PFSK-1 (cell line): ENCODE results near the gene PDZD7.
A peak's percentile ranks its signal among the peaks of the same experiment; 100 is the strongest.

Source experiments
- FOXP2 ChIP-seq: optimal IDR thresholded peaks from 2 replicates; pipeline ENCODE3; 2011; ENCODE audit warnings: borderline replicate concordance, control low read depth, inconsistent platforms; ENCODE audit not compliant: insufficient read depth; ENCODE audit errors: extremely low read length, extremely low read depth
- POLR2AphosphoS5 ChIP-seq: IDR thresholded peaks from 2 replicates; pipeline ENCODE4 v1.6.1; 2012; ENCODE audit warnings: low read depth, mild to moderate bottlenecking, control low read depth, low read length, moderate library complexity
- REST ChIP-seq, 2 experiments: IDR thresholded peaks; 2 replicates each; pipeline versions ENCODE4 v1.6.1 to v1.8.0; 2011 to 2012; ENCODE audit warnings: low read depth in 2 of 2, low read length in 2 of 2, control low read depth in 1 of 2, inconsistent platforms in 1 of 2, mild to moderate bottlenecking in 1 of 2, moderate library complexity in 1 of 2; ENCODE audit not compliant: insufficient read depth in 1 of 2
- SIN3A ChIP-seq: IDR thresholded peaks from 2 replicates; pipeline ENCODE4 v1.6.1; 2012; ENCODE audit warnings: mild to moderate bottlenecking, low read length, moderate library complexity, borderline replicate concordance; ENCODE audit not compliant: insufficient read depth
- TAF1 ChIP-seq: IDR thresholded peaks from 2 replicates; pipeline ENCODE4 v1.6.1; 2012; ENCODE audit warnings: low read length, control low read depth, borderline replicate concordance; ENCODE audit not compliant: insufficient read depth

The PDZD7 gene

GRCh38 chr10:101008823-101009423 is 22.0 kb downstream of the PDZD7 start:
- no peak for TF ChIP-seq REST (IDR thresholded peaks at IDR 0.05; ENCODE audit: insufficient read depth in 1 of 2, low read depth in 2 of 2, low read length in 2 of 2)
- no peak for TF ChIP-seq TAF1
- TF ChIP-seq POLR2AphosphoS5 = no peak
- TF ChIP-seq FOXP2 = no peak
- TF ChIP-seq SIN3A = no peak

GRCh38 chr10:101007915-101008822 is 22.8 kb downstream of the PDZD7 start:
- TF ChIP-seq REST (IDR thresholded peaks at IDR 0.05; ENCODE audit: insufficient read depth in 1 of 2, low read depth in 2 of 2, low read length in 2 of 2) = no peak
- no peak for TF ChIP-seq POLR2AphosphoS5
- no peak for TF ChIP-seq SIN3A
- no peak for TF ChIP-seq FOXP2
- TF ChIP-seq TAF1 = no peak

- TF ChIP-seq TAF1 (no peak), SIN3A (no peak), FOXP2 (no peak), REST (IDR thresholded peaks at IDR 0.05; ENCODE audit: insufficient read depth in 1 of 2, low read depth in 2 of 2, low read length in 2 of 2) (no peak), POLR2AphosphoS5 (no peak)
Measured at GRCh38 chr10:101007099-101007711, 23.7 kb downstream of the PDZD7 start.

- TF ChIP-seq FOXP2 = no peak
- no peak for TF ChIP-seq REST (IDR thresholded peaks at IDR 0.05; ENCODE audit: insufficient read depth in 1 of 2, low read depth in 2 of 2, low read length in 2 of 2)
- TF ChIP-seq POLR2AphosphoS5 = 0 out of 2 replicates have a peak, but pooled peaks have one; percentile 21
Measured at GRCh38 chr10:101006593-101007098, 24.3 kb downstream of the PDZD7 start.
